Measurements from ENCODE around the gene VSIG10. TPM values are rescaled to one million over a fixed set of nuclear protein-coding genes. Genes with fewer than 3 reads are reported as not detected.

The VSIG10 gene, protein sequence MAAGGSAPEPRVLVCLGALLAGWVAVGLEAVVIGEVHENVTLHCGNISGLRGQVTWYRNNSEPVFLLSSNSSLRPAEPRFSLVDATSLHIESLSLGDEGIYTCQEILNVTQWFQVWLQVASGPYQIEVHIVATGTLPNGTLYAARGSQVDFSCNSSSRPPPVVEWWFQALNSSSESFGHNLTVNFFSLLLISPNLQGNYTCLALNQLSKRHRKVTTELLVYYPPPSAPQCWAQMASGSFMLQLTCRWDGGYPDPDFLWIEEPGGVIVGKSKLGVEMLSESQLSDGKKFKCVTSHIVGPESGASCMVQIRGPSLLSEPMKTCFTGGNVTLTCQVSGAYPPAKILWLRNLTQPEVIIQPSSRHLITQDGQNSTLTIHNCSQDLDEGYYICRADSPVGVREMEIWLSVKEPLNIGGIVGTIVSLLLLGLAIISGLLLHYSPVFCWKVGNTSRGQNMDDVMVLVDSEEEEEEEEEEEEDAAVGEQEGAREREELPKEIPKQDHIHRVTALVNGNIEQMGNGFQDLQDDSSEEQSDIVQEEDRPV
- total RNA-seq, result 38.3 TPM

DNA sequence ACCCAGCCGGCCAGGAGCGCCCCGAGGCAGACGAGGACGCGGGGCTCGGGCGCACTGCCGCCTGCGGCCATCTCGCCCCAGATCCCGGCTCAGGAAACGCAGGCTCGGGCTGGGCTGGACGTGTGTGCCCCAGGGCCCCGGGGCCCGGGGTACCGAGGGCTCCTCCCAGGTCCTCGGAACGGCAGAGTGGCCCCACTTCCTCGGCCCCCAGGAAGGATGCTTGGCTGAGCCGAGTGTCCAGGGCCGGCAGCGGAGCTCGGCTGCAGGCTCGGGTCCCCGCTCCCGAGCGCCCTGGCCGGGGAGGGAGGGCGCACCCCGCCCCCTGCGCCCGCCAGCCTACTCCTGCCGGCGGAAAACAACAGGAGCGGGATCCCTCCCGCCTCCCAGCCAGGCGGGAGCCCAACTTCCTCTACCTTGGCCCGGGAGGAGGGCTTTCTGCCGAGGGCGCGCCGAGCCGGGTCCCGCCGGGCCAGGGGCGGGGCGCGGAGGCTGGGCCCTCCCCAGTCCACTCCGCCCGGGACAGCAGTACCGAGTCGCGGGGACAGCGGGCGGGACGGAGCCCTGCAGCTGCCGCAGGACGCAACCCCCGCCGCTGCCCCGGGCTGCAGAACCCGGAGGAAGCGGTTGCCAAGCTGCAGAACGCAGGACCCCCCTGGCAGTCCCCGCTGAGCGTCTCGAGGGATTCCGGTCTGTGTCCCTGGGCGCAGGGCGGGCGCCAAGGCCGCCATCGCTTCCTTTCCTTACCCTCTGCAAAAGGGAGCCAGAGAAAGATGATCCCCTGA, at the start of gene VSIG10:
VSIG10 (minus strand) TSS at position 411 of the 782 bp plus-strand sequence; CDS start at position 71, 340 bp downstream.
- peak within 1 kb of the TSS; percentile 74 to 96 for H3K4me3 ChIP-seq
- peak within 1 kb of the TSS; percentile 70 to 74 for H3K27ac ChIP-seq
- no peaks in the 10 kb centered on the region for H3K36me3 ChIP-seq
- H3K27me3 ChIP-seq, result no peaks in the 10 kb centered on the region
- TF ChIP-seq CTCF (IDR thresholded peaks at IDR 0.05), result no peak
- H3K9me3 ChIP-seq, result no peaks in the 10 kb centered on the region
- intact Hi-C loops (cut with DNase I), result loop anchor here (2.0 to 5.0 kb wide), 3 partner anchors 34 to 86 kb away; partner anchors contain the start of genes PEBP1 and RFC5
- peak; percentile 9 to 80 for DNase-seq (ENCODE audit: low spot score in 2 of 2)
- no peaks in the 10 kb centered on the region for H3K4me1 ChIP-seq

GRCh38 chr12:118151755-118152154, 47.9 kb upstream of the VSIG10 start:
- no peak for DNase-seq (ENCODE audit: low spot score in 2 of 2)
- no peak for TF ChIP-seq CTCF (IDR thresholded peaks at IDR 0.05)
- H3K36me3 ChIP-seq, result peaks cover 24 to 39% of the 10 kb centered on the region in 2 donors

GRCh38 chr12:118150625-118151024, 46.8 kb upstream of the VSIG10 start:
- intact Hi-C loops (cut with DNase I), result no loop called here
- Histone ChIP-seq H3K27me3 (no peaks in the 10 kb centered on the region), H3K36me3 (peaks cover 32 to 46% of the 10 kb centered on the region in 2 donors), H3K27ac (no peak overlapping the region), H3K4me1 (no peaks in the 10 kb centered on the region), H3K4me3 (no peak overlapping the region), H3K9me3 (no peaks in the 10 kb centered on the region)
- no peak for TF ChIP-seq CTCF (IDR thresholded peaks at IDR 0.05)
- DNase-seq (ENCODE audit: low spot score in 2 of 2), result no peak

More at GRCh38 chr12:118151755-118152154, 47.9 kb upstream of the VSIG10 start:
- Histone ChIP-seq H3K9me3 (no peaks in the 10 kb centered on the region), H3K4me1 (no peaks in the 10 kb centered on the region), H3K27ac (no peak overlapping the region), H3K4me3 (no peak overlapping the region), H3K27me3 (no peaks in the 10 kb centered on the region)
- intact Hi-C loops (cut with DNase I), result no loop called here

GRCh38 chr12:118148287-118148686, 44.5 kb upstream of the VSIG10 start:
- no peaks in the 10 kb centered on the region for H3K27me3 ChIP-seq
- no peak overlapping the region for H3K27ac ChIP-seq
- H3K4me1 ChIP-seq, result no peaks in the 10 kb centered on the region
- no peak for DNase-seq (ENCODE audit: low spot score in 2 of 2)
- intact Hi-C loops (cut with DNase I), result no loop called here
- H3K36me3 ChIP-seq, result peaks cover 48 to 60% of the 10 kb centered on the region in 2 donors
- TF ChIP-seq CTCF (IDR thresholded peaks at IDR 0.05), result no peak
- no peaks in the 10 kb centered on the region for H3K9me3 ChIP-seq
- H3K4me3 ChIP-seq, result no peak overlapping the region

DNA sequence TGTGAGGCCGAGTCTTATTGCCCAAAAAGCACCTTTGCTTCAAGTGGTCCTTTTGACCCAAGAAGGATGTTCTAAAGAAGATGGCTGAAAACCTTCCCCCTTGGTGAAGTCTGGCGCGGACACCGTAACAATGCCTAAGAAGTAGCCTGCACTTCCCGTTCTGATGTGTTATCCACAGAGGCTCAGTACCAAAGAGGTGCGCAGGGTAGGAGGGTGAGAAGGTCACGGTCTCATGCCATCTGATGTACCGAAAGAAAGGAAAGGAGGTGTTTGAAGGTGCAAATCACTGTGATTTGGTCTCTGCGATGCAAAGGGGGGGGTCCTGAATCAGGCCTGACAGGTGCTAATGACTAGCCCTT, 42.0 kb upstream of the VSIG10 start:
- Histone ChIP-seq H3K4me3 (no peak overlapping the region), H3K9me3 (no peaks in the 10 kb centered on the region), H3K27ac (no peak overlapping the region), H3K4me1 (no peaks in the 10 kb centered on the region), H3K36me3 (peaks cover 60 to 71% of the 10 kb centered on the region in 2 donors), H3K27me3 (no peaks in the 10 kb centered on the region)
- no peak for TF ChIP-seq CTCF (IDR thresholded peaks at IDR 0.05)
- no peak for DNase-seq (ENCODE audit: low spot score in 2 of 2)
- intact Hi-C loops (cut with DNase I), result no loop called here

Measured in ascending aorta (tissue), 2 donors.